HCT116 (cell line): ENCODE data around the gene KATNIP. TPM values are rescaled to one million over a fixed set of nuclear protein-coding genes. Genes with fewer than 3 reads are reported as not detected.

Experiments
- ATAC-seq: fragments of 200-7000 bp; cut with Tn5 transposase; 2 replicates; pipeline ENCODE4 v1.9.1; 2020; ENCODE audit warnings: mild to moderate bottlenecking, moderate library complexity
- BruUV-seq: library from RNA; stranded (reverse); fragments of 400-500 nt; replicated peaks from 2 replicates; lab custom pipeline; 2021; lab: Mats Ljungman, UMichigan
- CTCF ChIA-PET: fragments of 300-600 bp; sonication (Branson Sonifier 250); formaldehyde crosslinking; loops from one replicate; lab custom pipeline; 2021; ENCODE audit warnings: antibody characterized with exemption; lab: Charles Lee
- POLR2A ChIA-PET: fragments of 300-600, 350-600 bp; sonication (Branson Sonifier 250); formaldehyde crosslinking; loops from one replicate; lab custom pipeline; 2021; ENCODE audit warnings: antibody characterized with exemption; lab: Charles Lee
- RAD21 ChIA-PET, 2 experiments: fragments of 300-600 bp; sonication (Branson Sonifier 250); formaldehyde crosslinking; loops; one replicate each; lab custom pipeline; 2023; ENCODE audit warnings: low total read pairs in 2 of 2; ENCODE audit not compliant: uncharacterized antibody in 2 of 2, unreplicated experiment in 2 of 2, low non-redundant PET in 1 of 2; lab: Charles Lee
- DNase-seq: peaks from one replicate; pipeline ENCODE4 v3.0.0-alpha.2; 2010; ENCODE audit warnings: low read depth, low spot score
- H2AFZ ChIP-seq: fragments of 200-600 bp; shearing (Covaris generic), sonication (generic); 2 replicates; pipeline ENCODE4 v1.6.1; 2017; ENCODE audit warnings: low read depth, mixed run types, mixed read lengths, antibody characterized with exemption, low read length; ENCODE audit not compliant: poor library complexity, severe bottlenecking
- H3K27ac ChIP-seq: 2 replicates; pipeline ENCODE4 v1.5.1; 2012; ENCODE audit warnings: low read depth, low read length
- H3K27me3 ChIP-seq: fragments of 200-600 bp; sonication (generic); 2 replicates; pipeline ENCODE4 v1.6.1; 2016; ENCODE audit warnings: mixed run types, low read length, mixed read lengths; ENCODE audit not compliant: insufficient read depth
- H3K36me3 ChIP-seq, 2 experiments: fragments of 200-500 bp in 1 of 2; fragments of 200-600 bp in 1 of 2; sonication (Bioruptor generic) in 1 of 2; sonication (generic) in 1 of 2; 2 replicates each; pipeline versions ENCODE4 v1.5.1 to v1.6.1; 2014 to 2016; ENCODE audit warnings: low read length in 2 of 2, inconsistent platforms in 1 of 2, mixed read lengths in 1 of 2, mixed run types in 1 of 2; ENCODE audit not compliant: insufficient read depth in 2 of 2, control insufficient read depth in 1 of 2
- H3K4me1 ChIP-seq, 2 experiments: fragments of 200-600 bp in 1 of 2; sonication (generic) in 1 of 2; 2 replicates each; pipeline versions ENCODE4 v1.5.1 to v1.6.1; 2012 to 2017; ENCODE audit warnings: low read length in 2 of 2, inconsistent platforms in 1 of 2, mild to moderate bottlenecking in 1 of 2, mixed read lengths in 1 of 2, mixed run types in 1 of 2, moderate library complexity in 1 of 2; ENCODE audit not compliant: insufficient read depth in 2 of 2, control insufficient read depth in 1 of 2
- H3K4me2 ChIP-seq: fragments of 200-600 bp; sonication (generic); 2 replicates; pipeline ENCODE4 v1.6.1; 2017; ENCODE audit warnings: mixed run types, low read length, mixed read lengths
- H3K4me3 ChIP-seq, 2 experiments: fragments of 200-600 bp in 1 of 2; sonication (generic) in 1 of 2; replicated peaks in 1 of 2; 2 replicates each; pipeline ENCODE4 v1.5.1; 2011 to 2016; ENCODE audit warnings: low read length in 2 of 2, control low read depth in 1 of 2, low read depth in 1 of 2, mild to moderate bottlenecking in 1 of 2, mixed read lengths in 1 of 2, mixed run types in 1 of 2
- H3K79me2 ChIP-seq: fragments of 200-600 bp; sonication (generic); 2 replicates; pipeline ENCODE4 v1.6.1; 2017; ENCODE audit warnings: mild to moderate bottlenecking, mixed run types, low read length, moderate library complexity, mixed read lengths; ENCODE audit not compliant: insufficient read depth
- H3K9ac ChIP-seq: fragments of 200-600 bp; sonication (generic); 2 replicates; pipeline ENCODE4 v1.6.1; 2016; ENCODE audit warnings: low read length, mixed read lengths
- H3K9me2 ChIP-seq: fragments of 200-600 bp; sonication (generic), shearing (Covaris generic); 2 replicates; pipeline ENCODE4 v1.6.1; 2017; ENCODE audit warnings: mixed run types, mild to moderate bottlenecking, moderate library complexity; ENCODE audit not compliant: insufficient read depth
- H3K9me3 ChIP-seq, 2 experiments: fragments of 200-500 bp in 1 of 2; fragments of 200-600 bp in 1 of 2; sonication (Bioruptor generic) in 1 of 2; sonication (generic) in 1 of 2; 2 replicates each; pipeline ENCODE4 v1.6.1; 2014 to 2017; ENCODE audit warnings: low read length in 2 of 2, mixed read lengths in 2 of 2, inconsistent platforms in 1 of 2, low read depth in 1 of 2, mild to moderate bottlenecking in 1 of 2, mixed run types in 1 of 2, moderate library complexity in 1 of 2; ENCODE audit not compliant: control insufficient read depth in 1 of 2, insufficient read depth in 1 of 2
- H4K20me1 ChIP-seq: fragments of 200-600 bp; sonication (generic), shearing (Covaris generic); 2 replicates; pipeline ENCODE4 v1.6.1; 2017; ENCODE audit warnings: mixed run types, mild to moderate bottlenecking, moderate library complexity; ENCODE audit not compliant: insufficient read depth
- CBX3 ChIP-seq: IDR thresholded peaks from 2 replicates; pipeline ENCODE4 v1.6.1; 2012; ENCODE audit warnings: low read depth
- EGR1 ChIP-seq: IDR thresholded peaks from 2 replicates; pipeline ENCODE4 v1.6.1; 2012; ENCODE audit warnings: low read depth
- EZH2 ChIP-seq: fragments of 200-600 bp; sonication (generic); IDR thresholded peaks from 2 replicates; pipeline ENCODE4 v1.6.1; 2017; ENCODE audit warnings: antibody characterized with exemption, mixed run types
- FOSL1 ChIP-seq: IDR thresholded peaks from 2 replicates; pipeline ENCODE4 v1.6.1; 2012; ENCODE audit warnings: low read depth
- JUND ChIP-seq: IDR thresholded peaks from 2 replicates; pipeline ENCODE4 v1.6.1; 2012
- POLR2A ChIP-seq: IDR thresholded peaks from 2 replicates; pipeline ENCODE4 v1.7.0; 2011; ENCODE audit warnings: borderline replicate concordance; ENCODE audit not compliant: insufficient read depth, insufficient read length; ENCODE audit errors: extremely low read depth
- POLR2AphosphoS5 ChIP-seq: IDR thresholded peaks from 2 replicates; pipeline ENCODE4 v1.6.1; 2011; ENCODE audit warnings: mild to moderate bottlenecking, low read depth, low read length, moderate library complexity
- RAD21 ChIP-seq: IDR thresholded peaks from 2 replicates; pipeline ENCODE4 v1.6.1; 2012; ENCODE audit warnings: low read depth, mild to moderate bottlenecking
- REST ChIP-seq: IDR thresholded peaks from 2 replicates; pipeline ENCODE4 v1.6.1; 2012; ENCODE audit warnings: low read depth
- SIN3A ChIP-seq: IDR thresholded peaks from 2 replicates; pipeline ENCODE4 v1.6.1; 2012; ENCODE audit warnings: low read depth
- TCF7L2 ChIP-seq: IDR thresholded peaks from 2 replicates; pipeline ENCODE4 v1.7.0; 2011; ENCODE audit warnings: borderline replicate concordance, inconsistent platforms; ENCODE audit not compliant: insufficient read depth, insufficient read length; ENCODE audit errors: extremely low read depth
- intact Hi-C: fragments of 100-400 bp; cut with micrococcal nuclease; formaldehyde crosslinking; loops from 2 replicates; pipeline ENCODE4 v1.10.0; 2022
- total RNA-seq: library from RNA; stranded (reverse); gene quantifications from one replicate; pipeline ENCODE4 v1.2.1, GENCODE V29; 2021; ENCODE audit not compliant: unreplicated experiment

The KATNIP gene
- total RNA-seq, 1 experiment from 2014 or later: 23.8 TPM

DNA sequence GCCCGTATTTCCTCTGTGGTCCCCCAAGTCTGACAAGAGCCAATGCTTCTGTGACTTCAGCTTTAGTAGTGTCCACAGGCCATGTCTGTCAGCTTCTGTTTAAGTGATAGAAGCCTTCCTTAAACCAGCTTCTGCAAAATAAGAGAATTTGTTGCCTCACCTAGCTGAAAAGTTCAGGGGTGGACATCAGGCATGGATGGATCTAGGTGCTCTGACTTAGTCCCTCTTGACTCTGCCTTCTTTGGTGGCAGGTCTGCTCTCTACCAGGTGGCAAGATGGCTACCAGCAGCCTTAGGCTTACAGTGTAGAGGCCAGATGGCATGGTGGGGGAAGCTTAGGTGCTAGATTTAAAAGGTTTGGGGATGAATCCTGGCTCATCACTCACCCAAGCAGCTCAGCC is 33.7 kb downstream of the KATNIP start:
- Histone ChIP-seq H3K27me3 (no peaks in the 10 kb centered on the region), H3K9me2 (no peaks in the 10 kb centered on the region), H3K9me3 (no peaks in the 10 kb centered on the region), H3K4me2 (no peak overlapping the region), H2AFZ (no peak overlapping the region), H3K9ac (no peak overlapping the region), H3K4me1 (peaks cover 13 to 14% of the 10 kb centered on the region in 2 experiments), H3K4me3 (no peak overlapping the region), H3K36me3 (no peaks in the 10 kb centered on the region), H4K20me1 (no peaks in the 10 kb centered on the region), H3K79me2 (no peaks in the 10 kb centered on the region), H3K27ac (no peak overlapping the region)
- TF ChIP-seq POLR2A: no peak
- no peak for TF ChIP-seq POLR2AphosphoS5
- no peak for TF ChIP-seq JUND
- TF ChIP-seq REST: no peak
- TF ChIP-seq RAD21: no peak
- no peak for TF ChIP-seq CBX3
- no peak for TF ChIP-seq EZH2
- TF ChIP-seq SIN3A: no peak
- no peak for TF ChIP-seq FOSL1
- no peak for TF ChIP-seq EGR1
- TF ChIP-seq TCF7L2: no peak
- ChIA-PET RAD21 (no interaction called here), POLR2A (no interaction called here), CTCF (no interaction called here)
- no TSS peak for BruUV-seq
- ATAC-seq (no peak), DNase-seq (no peak)
- intact Hi-C loops: no loop called here
